Measurements from ENCODE around the gene VPS13C.
A peak's percentile ranks its signal among the peaks of the same experiment; 100 is the strongest.

Gene VPS13C

GRCh38 chr15:62104846-62105245 lies 44.6 kb upstream of the VPS13C start:
- TF ChIP-seq CTCF (IDR thresholded peaks at IDR 0.05; ENCODE audit: control insufficient read depth, extremely low read depth, insufficient read depth) = no peak
- no peak overlapping the region for H3K4me3 ChIP-seq (ENCODE audit: low read depth, low read length)
- DNase-seq (ENCODE audit: low read depth) = no peak

- no peak overlapping the region for H3K4me3 ChIP-seq (ENCODE audit: low read depth, low read length)
- no peak for TF ChIP-seq CTCF (IDR thresholded peaks at IDR 0.05; ENCODE audit: control insufficient read depth, extremely low read depth, insufficient read depth)
- no peak for DNase-seq (ENCODE audit: low read depth)
Observed at GRCh38 chr15:62104401-62104800, 44.2 kb upstream of the VPS13C start.

GRCh38 chr15:62103431-62103830 lies 43.2 kb upstream of the VPS13C start:
- H3K4me3 ChIP-seq (ENCODE audit: low read depth, low read length) = no peak overlapping the region
- no peak for TF ChIP-seq CTCF (IDR thresholded peaks at IDR 0.05; ENCODE audit: control insufficient read depth, extremely low read depth, insufficient read depth)
- DNase-seq (ENCODE audit: low read depth) = no peak

GRCh38 chr15:62099094-62099601 lies 38.9 kb upstream of the VPS13C start:
- H3K4me3 ChIP-seq (ENCODE audit: low read depth, low read length) = no peak overlapping the region
- no peak for TF ChIP-seq CTCF (IDR thresholded peaks at IDR 0.05; ENCODE audit: control insufficient read depth, extremely low read depth, insufficient read depth)
- DNase-seq (ENCODE audit: low read depth) = peak; percentile 37

GRCh38 chr15:62094388-62094787 lies 34.1 kb upstream of the VPS13C start:
- no peak for DNase-seq (ENCODE audit: low read depth)
- TF ChIP-seq CTCF (IDR thresholded peaks at IDR 0.05; ENCODE audit: control insufficient read depth, extremely low read depth, insufficient read depth) = no peak
- H3K4me3 ChIP-seq (ENCODE audit: low read depth, low read length) = no peak overlapping the region

GRCh38 chr15:62093809-62094208 lies 33.6 kb upstream of the VPS13C start:
- no peak for DNase-seq (ENCODE audit: low read depth)
- no peak overlapping the region for H3K4me3 ChIP-seq (ENCODE audit: low read depth, low read length)
- TF ChIP-seq CTCF (IDR thresholded peaks at IDR 0.05; ENCODE audit: control insufficient read depth, extremely low read depth, insufficient read depth) = no peak

GRCh38 chr15:62090988-62091387 lies 30.7 kb upstream of the VPS13C start:
- no peak for TF ChIP-seq CTCF (IDR thresholded peaks at IDR 0.05; ENCODE audit: control insufficient read depth, extremely low read depth, insufficient read depth)
- H3K4me3 ChIP-seq (ENCODE audit: low read depth, low read length) = no peak overlapping the region
- DNase-seq (ENCODE audit: low read depth) = no peak
